ENCODE data around the gene FRMPD2.

- TF ChIP-seq GATA3 (IDR thresholded peaks at IDR 0.05; ENCODE audit: low read depth, low read length) (no peak), GATA2 (IDR thresholded peaks at IDR 0.05; ENCODE audit: low read depth, low read length) (no peak)
Measured at GRCh38 chr10:48277093-48277492, 2.6 kb upstream of the FRMPD2 start.
